ENCODE results near the gene CHRND.

The CHRND gene

DNA sequence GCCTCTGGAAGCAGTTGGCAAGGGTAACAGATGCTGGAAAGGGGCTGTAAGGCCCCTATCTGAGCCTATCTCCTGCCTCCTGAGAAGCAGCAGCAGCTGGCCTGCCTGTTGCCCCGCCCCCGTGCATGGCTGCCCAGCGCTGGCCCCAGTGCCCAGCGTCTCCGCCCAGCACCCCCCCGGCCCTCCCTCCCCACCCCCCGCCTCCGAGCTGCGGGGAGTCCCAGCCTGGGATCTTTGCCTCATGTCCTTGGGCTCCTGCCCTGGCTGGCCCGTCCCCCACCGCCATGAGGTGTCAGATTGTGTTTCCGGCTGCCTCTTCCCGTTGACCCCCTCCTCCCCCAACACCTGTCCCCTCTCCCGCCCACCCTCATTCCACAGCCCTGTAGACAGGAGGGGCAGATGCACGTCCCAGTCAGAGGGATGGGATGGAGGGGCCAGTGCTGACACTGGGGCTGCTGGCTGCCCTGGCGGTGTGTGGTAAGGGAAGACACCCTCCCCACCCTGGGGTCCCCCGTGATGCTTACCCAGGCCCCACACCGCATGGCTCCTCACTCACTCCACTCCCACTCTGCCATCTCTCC lies at the start of gene CHRND:
CHRND (plus strand) TSS at position 370 of the 581 bp plus-strand sequence; CDS start at position 426, 56 bp downstream.
- no peak for DNase-seq (ENCODE audit: low read depth in 2 of 2)

DNA sequence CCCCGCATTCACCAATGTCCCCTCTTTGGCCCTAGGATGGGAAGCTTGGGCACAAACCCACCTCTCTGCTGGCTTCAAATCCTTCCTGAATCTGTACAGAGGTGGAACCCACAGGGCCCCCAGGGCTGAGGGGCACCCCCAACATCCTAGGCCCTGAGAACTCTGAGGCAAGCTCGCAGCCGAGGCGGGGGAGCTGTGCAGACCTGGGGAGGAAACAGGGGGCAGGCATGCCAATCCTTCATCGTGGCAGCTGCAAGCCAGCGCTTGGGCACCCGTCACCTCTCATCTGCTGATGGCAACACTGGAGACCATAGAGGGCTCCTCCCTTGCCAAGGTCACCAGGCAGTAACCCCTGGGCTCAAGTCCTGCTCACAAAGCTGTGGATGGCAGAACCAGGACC lies 49.2 kb upstream of the CHRND start:
- no peak for DNase-seq (ENCODE audit: low read depth in 2 of 2)

DNA sequence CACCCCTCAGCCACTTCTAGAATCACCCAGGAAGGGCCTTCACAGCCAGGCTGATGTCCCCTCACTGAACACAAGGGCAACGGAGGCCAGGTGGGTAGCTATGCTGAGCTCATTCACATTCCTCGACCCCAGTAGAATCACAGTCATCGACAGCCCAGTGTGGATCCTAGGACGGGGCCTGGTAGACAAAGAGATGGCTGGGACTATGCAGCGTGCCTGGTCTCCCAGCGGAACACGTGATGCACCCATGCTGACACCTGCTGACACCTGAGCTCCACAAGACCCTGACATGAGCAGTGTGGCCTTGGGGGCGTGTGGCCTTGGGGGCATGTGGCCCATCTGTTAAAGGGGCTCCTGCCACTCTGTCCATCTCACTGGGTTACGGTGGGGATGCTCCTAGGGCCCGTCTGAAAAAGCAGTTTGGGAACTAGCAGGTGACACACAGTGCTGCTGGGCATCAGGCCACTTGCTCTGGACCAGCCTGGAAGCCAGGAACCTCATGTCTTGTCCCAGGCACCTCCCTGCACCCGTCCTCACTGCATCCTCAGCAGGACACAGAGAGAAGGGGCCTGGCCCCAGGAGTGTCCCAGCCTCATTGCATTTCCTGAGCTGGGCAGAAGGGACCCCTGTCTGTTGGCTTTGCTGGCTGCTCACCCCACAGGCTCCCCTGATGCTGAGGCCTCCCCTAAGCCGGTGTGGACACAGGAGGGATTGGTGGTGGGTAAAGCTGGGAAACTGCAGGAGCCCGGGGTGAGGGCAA lies 48.0 kb upstream of the CHRND start:
- no peak for DNase-seq (ENCODE audit: low read depth in 2 of 2)

DNA sequence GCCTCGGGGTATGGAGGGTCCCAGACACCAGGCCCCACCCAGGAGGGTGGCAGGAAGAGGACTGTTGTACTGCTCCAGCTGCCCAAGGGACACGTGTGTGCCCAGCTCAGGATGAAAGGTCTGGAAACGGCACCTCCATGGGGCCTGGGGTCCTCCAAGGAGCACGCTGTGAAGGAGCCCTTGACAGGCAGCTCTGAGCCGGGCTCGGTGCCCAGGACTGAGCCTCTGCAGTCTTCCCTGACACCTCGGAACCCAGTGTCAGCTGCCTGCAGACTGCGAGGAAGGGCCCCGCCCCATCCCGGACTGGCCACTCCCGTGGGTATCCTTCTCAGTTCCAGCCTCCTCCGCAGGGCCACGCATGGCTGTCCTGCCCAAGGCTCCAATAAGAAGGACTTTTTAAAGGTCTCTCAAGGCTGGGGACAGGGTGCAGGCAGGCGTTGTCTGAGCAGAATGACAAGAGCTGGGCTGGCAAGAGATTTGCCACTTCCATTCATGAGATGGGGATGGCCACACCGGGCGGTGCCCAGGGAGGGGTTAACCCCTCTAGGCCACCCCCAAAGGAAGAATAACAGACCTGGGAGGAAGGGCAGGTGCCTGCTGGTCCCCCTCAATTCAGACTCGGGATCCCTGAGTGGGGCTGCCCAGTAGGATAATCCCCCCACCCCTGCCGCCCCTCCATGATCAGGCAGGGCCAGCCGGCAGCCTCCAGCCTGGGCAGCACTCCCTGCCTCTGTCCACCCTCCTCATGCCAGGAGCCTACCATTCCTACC lies 47.2 kb upstream of the CHRND start:
- no peak for DNase-seq (ENCODE audit: low read depth in 2 of 2)

DNA sequence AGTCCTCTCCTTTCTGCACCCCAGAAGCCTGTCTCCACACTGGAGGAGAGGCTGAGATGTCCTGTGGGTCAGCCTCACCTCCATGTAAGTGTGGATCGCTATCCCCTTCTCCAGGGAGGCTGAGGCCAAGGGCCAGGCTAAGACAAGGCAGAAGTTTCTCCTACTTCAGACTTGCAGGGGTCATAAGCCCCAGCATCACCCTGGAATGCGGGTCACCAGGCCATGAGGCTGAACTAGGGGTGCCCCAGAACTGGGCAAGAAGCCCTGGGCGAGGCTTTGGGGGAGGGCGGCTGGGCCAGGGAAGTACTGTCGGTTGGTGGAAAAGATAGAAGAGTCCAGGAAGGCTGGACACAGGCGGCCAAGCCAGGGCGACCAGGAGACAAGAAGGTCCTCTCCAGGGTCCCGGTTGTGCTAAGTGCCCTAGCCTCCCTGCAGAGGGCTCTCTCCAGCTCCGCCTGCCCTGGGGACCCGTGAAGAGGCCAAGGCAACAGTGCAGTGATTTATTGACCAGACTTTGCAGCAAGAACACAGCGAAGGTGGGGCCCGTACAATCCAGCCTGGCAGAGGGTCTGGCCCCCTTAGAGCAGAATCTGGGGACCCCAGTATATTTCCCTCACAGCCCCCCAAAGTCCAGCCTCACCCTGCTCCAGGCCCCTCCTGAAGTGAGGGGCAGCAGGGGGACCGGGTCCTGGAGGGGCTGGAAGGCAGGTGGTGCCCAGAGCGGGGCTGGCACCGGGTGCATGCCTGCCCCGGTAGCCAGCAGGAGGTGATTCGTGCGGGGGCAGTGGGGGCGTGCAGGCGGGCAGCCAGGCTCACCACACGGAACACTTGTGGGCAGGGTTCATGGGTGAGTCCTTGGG lies 46.4 kb upstream of the CHRND start:
- no peak for DNase-seq (ENCODE audit: low read depth in 2 of 2)

DNA sequence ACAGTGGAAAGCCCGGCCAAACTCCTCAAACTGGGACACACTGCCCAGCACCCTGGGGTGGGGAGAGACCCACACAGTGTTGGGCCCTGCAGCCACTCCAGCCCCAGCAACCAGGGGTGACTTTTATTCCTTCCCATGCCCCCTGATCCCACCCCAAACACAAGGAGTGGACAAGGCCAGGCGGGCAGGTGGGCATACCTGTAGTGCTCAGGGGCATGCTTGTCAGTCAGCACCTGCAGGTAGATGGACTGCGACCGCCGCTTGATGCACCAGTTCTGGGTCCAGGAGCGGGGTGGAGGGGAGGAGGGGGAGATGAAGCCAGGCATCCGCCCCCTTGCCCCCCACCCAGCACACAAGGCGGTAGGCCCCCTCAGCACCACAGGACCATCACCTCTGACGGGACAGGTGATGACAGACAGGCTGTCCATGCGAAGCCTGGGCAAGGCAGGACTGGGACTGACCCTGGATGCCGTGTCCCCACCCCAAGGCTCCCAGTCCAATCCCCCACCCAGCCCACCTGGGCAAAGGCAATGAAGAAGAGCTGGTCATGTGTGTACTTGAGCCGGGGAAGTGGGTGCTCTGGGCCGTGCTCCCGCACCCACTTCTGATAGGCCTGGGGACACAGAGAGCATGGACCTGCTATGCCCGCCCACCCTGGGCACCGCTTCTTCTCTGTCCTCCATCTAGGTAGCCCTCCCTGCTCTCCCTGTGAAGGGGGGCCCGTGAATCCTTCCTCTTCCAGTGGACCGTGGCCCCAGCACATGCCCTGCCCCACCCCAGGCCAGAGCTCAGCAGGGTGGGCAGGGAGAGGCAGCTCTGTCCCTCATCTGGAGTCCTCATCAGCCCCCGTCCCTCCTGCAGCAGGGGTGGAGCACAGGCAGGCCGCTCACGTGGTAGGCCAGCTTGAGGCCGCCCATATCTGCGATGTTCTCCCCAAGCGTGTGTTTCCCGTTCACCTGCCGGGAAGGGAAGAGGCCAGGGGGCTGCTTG lies 45.5 kb upstream of the CHRND start:
- DNase-seq (ENCODE audit: low read depth in 2 of 2), result no peak

DNA sequence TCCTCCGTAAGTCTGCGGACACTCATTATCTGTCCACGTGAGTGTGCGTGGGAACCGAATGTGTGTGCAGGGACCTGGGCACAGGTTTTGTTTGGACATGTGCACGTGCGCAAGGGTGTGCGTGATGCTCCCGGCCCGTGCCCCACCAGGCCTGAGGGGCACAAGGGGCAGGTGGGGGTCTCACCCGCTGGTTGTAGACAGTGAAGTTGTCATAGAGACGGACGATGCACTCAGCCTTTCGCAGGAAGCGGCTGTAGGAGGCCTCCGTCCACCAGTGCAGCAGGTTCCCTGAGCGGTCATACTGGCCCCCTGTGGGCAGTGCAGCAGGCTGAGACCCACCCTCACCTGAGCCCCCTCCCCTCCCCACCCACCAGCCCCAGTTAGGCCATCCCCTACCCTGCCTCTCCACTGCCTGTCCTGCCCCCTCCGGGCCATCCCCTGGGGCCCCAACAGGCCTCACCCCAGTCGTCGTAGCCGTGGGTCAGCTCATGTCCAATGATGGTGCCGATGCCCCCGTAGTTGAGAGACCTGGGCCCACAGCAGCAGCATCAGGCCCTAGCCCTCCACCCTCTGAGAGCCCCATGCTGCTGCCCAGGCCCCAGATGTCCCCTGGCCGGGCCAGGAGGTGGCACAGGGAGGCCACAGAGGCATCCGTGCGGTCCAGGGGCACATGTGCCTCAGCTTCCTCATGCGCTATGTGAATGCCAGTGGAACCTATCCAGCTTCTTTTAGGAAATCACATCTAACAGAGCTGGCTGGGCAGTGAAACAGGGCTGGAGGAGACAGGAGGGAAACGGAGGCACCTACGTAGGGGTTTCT lies 44.4 kb upstream of the CHRND start:
- DNase-seq (ENCODE audit: low read depth in 2 of 2), result no peak

DNA sequence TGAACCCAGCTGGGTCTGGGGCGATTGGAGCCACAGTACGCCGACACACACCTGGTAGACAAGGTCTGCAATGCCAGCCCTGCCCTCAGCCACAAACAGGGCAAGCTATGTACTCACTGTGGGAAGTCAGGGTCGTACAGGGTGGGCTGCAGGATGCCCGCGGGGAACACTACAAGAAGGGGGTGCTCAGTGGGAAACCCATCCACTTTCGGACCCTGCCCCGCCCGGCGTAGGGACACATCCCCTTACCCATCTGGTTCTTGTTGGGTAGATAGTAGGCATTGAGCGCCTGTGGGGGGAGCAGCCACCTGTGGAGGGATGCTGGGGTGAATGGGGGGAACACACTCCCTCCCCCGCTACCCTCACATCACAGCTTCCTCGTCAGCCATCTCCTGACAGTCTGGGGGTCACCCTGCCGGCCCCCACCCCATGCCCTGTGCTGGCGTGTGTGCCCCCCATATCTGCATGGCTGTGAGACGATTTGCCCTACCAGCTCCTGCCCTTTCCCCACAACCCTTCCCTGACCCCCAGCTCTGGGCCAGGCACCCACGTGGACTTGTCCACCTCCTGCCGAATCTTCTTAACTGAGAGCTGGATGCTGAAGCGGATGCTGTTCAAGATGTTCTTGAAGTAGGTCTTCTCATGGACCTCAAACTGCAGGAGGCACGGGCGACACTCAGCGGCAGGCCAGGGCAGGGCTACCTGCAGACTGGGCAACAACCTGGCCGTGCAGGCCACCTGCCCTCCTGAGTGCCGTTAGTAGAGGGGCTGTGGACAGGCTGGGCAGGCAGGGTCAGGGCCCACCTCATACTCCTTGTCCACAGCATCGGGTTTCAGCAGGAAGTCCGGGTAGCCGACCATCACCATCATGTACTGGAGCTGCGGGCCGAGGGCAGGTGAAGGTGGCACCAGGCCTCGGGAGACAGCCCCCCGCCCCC lies 43.4 kb upstream of the CHRND start:
- no peak for DNase-seq (ENCODE audit: low read depth in 2 of 2)

DNA sequence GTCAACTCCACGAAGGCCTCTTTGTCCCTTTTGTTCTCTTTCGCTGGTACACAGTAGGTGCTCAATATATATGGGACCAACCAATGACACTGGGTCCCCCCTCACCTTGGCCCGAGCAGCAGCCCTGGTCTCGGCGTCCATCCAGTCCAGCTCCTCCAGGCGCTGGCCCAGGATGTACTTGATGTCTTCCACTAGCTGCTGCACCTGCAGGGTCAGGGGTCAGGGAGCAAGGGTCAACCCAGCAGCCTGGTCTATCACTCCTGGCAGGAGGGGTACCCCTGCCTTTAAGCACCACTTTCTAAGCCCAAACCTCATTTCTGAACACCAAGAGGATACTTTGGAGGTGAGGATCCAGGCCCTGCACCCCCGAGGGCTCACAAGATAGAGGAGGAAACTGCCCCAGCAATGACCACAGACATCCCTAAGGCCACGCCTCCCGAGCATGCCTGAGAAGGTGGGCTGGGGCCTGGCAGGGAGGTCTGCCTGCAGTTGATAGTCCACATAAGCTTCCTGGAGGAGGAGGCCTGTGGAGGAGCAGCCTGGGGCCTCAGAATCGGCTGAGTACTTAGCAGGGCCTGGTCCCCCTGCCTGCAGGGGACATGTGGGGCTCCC lies 42.5 kb upstream of the CHRND start:
- no peak for DNase-seq (ENCODE audit: low read depth in 2 of 2)

DNA sequence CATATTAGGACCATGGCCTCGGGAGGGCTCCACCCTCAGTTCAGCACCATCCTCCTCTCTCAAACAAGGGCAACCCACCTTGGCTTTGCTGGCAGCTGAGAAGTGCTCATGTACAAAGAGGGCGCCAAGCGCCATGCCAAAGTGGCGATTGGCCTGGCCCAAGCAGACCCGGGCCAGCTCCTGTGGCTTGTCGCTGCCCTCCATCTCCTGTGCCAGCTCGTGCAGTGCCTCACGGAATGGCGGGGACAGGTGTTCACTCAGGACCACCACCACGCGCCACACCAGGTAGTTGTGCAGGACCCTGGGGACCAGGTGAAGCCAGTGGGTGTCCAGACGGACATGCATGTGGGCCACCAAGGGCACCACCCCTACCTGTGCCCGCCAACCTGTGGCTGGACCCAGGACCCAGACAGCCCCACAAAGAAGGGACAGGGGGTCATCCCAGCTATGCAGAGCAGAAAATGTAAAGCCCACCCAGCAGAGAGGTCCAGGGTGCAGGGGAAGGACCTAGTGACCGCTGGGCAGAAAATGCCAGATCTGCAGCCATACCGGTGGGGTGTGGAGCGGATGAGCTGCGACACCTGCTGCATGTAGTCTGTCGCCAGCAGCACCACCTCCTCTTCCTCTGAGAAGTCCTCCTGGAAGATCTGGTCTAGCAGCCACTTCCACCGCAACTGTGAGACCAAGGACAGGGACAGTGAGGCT lies 41.9 kb upstream of the CHRND start:
- DNase-seq (ENCODE audit: low read depth in 2 of 2), result no peak

DNA sequence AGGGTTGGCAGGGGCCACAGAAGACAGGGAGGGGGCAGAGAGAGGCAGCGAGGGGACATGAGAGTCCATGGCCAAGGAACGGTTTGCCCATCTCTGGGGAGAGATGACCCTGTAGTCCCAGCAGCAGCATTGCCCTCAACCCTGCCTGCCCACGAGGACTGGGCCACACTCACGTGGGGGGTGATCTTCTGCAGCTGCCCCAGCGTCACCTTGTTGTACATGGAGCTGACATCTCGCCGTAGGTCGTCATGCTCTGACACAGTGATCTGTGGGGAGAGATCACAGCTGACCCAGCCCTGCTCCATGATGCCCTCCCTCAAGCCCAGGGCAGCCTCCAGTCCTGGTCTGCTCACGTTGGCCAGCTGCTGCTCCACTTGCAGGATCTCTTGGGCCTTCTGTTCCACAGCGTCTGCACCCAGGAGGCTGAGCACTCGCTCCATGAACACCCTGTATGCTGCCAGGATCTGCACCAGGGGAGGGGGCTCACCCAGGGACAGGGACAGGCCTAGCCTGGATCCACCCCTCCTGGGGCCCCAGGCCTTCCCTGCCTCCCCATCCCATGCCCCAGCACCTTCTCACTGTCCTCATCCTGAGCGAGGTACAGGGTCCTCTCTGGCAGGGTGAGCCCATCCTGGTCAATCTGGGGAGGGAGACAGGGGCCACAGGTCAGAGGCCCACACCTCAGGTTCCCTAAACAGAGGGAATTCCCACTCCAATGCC lies 41.2 kb upstream of the CHRND start:
- DNase-seq (ENCODE audit: low read depth in 2 of 2), result no peak

DNA sequence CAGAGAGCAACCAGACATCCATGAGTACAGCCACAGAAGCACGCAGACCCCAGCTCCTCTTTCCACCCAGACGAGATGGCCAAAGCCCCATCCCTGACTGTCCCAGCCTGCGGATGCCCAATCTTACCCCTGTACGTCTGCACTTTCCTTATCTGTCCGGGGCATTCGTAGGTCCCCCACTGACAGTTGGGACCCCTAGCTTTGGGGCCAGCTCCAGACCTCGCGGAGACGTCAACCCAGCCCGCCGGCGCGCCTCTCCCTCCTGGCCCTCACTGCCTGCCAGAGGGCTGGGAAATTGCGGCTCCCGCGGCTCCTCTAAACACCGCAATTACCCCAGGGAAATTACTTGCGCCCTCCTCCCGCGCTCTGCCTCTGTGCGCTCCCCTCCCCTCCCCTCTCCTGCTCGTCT lies 40.6 kb upstream of the CHRND start:
- DNase-seq (ENCODE audit: low read depth in 2 of 2), result no peak

DNA sequence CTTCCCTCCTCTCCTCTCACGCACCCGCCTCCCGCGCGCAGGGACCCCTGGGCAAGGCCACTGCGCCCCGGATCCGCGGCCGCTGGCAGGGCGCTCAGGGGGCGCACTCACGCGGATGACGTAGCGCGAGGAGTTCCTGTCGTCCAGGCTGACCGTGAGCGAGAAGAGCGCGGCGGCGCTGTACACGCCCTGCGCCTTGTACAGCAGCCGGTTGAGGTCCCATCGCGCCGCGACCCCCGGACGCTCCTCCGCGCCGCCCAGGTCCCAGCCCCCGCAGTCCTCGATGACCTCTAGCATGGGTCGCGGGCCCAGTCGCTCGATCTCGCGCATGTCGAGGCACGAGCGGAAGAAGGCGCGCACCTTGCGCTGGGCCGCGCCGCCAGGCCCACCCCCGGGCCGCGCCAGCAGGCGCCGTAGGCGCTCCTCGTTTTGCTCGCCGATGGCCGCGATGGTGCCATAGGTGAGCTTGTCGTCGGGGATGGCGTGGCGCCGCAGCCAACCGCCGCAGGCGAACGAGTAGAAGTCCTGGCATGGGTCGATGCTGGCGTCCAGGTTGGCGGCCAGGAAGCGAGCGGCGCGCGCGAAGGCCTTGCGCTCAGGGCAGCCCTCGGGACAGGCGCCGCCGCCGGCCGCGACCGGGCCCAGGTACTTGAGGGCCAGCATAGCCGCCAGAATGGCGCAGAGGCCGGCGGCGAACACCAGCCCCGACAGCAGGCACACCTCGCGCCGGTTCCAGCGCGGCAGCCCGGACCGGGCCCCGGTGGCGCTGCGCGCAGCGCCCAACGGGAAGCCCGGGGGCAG lies 40.0 kb upstream of the CHRND start:
- DNase-seq (ENCODE audit: low read depth in 2 of 2), result no peak

DNA sequence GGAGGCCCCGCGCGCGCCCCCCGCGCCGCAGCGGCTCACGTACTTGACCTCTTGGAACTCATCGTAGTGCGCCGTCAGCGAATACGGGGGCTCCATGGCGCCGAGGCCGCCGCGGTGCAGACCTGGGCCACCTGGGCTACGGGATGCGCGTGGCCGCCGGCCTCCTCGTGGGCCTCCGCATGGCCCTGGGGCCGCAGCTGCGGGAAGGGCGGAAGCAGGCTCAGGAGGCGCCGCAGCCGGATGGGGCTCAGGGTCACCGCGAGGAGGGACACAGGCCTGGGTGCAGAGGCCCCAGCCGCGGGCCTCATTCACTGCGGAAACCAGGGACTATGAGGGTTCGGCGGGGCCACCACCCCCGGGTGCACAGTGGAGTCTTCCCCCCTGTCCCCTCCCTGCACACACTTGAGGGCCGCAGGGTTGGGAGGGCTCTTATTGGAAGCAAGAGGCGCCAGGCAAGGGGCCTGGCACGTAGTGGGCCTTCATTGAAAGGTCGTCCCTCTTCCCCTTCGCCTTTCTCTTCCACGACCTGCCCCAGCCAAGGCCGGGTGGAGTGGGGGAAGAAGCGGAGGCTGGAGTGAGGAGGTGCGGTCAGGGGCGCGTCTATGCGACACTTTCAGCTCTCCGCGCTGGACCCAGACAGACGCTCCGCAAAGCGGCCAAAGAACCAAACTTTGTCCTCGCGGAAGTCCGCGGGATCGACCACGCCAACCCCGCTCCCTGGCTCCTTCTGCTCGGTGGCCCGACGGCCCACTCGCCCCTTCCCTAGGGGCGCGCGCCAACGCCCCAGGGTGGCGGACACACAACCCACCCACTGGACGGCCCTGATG lies 39.2 kb upstream of the CHRND start:
- DNase-seq (ENCODE audit: low read depth in 2 of 2), result no peak

DNA sequence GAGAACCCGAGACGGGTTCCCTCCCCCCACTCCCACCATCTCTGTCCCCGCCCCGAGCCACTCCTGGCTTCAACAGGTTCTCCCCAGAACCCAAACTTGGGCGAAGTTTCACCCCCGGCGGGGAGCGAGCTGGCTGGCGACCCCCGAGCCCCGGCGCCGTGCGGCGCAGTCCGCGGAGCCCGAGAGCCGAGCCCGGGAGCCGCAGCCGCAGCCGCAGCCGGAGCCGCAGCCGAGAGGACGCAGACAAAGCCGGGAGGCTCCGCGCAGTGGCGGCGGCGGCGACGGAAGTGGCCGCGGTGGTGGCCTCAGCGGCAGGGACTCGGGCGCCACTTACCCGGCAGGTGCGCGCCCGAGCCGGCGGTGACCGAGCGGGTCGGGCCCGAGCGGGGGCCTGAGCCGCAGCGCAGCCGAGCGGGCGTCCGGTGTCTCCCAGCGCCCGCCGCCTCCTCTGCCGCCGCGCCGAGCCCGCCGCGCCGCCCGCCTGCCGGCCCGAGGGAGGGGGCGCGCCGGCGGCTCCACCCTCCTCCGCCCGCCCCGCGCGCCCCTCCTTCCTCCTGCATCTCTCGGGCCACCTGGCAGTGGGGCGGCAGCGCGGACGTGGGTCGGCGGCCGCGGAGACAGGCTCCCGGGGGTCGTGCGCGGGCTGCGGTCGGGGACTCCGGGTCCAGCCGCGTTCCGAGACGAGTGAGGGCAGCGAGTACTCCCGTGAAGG lies 38.4 kb upstream of the CHRND start, which contains the start of gene ECEL1:
ECEL1 (minus strand) TSS at position 450 of the 712 bp plus-strand sequence. CDS start 1,181 bp downstream, outside the sequence.
- no peak for DNase-seq (ENCODE audit: low read depth in 2 of 2)
